ENCODE results near the gene DEDD2.
A peak's percentile ranks its signal among the peaks of the same experiment; 100 is the strongest.

Gene DEDD2

GRCh38 chr19:42214810-42215485, 2.5 kb downstream of the DEDD2 start:
- no peak for DNase-seq (ENCODE audit: low read depth)
- no peak overlapping the region for H3K4me3 ChIP-seq (ENCODE audit: low read depth, low read length)
- no peak for TF ChIP-seq CTCF (IDR thresholded peaks at IDR 0.05; ENCODE audit: low read depth, low read length, missing control alignments)
- in situ Hi-C loops (cut with HindIII; ENCODE audit: low sequenced_read_pairs), result no loop called here

DNA sequence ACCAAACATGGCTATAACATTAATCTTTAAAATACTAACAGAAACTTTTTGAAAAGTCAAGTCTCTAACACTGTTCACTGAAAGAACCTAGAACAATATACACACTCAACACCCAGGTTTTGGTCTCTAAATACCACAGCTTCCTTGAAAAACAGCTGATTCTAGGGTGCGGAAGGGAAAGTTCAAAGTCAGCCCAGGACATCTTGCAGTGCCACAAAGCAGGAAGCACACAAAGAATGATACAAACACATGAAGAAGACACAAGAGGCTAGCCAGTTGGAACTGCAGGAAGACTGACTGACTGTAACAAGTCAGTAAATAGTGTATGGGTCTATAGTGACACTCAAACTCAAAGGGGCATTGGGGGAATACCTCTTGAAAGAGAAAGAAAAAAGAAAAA, 4.6 kb downstream of the DEDD2 start:
- DNase-seq (ENCODE audit: low read depth), result no peak
- TF ChIP-seq CTCF (IDR thresholded peaks at IDR 0.05; ENCODE audit: low read depth, low read length, missing control alignments), result no peak
- H3K4me3 ChIP-seq (ENCODE audit: low read depth, low read length), result no peak overlapping the region
- in situ Hi-C loops (cut with HindIII; ENCODE audit: low sequenced_read_pairs), result no loop called here

DNA sequence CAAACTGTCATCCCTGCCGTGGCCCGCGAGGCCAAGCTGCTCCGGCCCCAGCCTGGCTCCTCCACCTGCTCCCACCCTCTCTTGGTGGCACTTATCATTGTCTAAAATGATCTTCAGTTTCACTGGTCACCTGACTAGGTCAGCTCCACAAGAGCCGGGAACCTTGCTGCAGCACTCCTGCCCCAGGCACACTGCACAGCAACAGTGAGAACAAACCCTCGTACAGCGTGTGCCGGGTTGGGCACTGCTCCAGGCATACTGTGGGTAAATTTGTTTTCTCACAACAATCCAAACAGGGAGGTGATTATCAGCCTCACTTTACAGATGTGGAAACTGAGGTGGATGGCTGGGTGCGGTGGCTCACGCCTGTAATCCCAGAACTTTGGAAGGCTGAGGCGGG, 8.9 kb downstream of the DEDD2 start:
- TF ChIP-seq CTCF (IDR thresholded peaks at IDR 0.05; ENCODE audit: low read depth, low read length, missing control alignments), result no peak
- no peak overlapping the region for H3K4me3 ChIP-seq (ENCODE audit: low read depth, low read length)
- no peak for DNase-seq (ENCODE audit: low read depth)
- in situ Hi-C loops (cut with HindIII; ENCODE audit: low sequenced_read_pairs), result no loop called here

GRCh38 chr19:42207767-42208271, 9.7 kb downstream of the DEDD2 start:
- TF ChIP-seq CTCF (IDR thresholded peaks at IDR 0.05; ENCODE audit: low read depth, low read length, missing control alignments), result no peak
- in situ Hi-C loops (cut with HindIII; ENCODE audit: low sequenced_read_pairs), result no loop called here
- peak; percentile 26 for DNase-seq (ENCODE audit: low read depth)
- H3K4me3 ChIP-seq (ENCODE audit: low read depth, low read length), result no peak overlapping the region

DNA sequence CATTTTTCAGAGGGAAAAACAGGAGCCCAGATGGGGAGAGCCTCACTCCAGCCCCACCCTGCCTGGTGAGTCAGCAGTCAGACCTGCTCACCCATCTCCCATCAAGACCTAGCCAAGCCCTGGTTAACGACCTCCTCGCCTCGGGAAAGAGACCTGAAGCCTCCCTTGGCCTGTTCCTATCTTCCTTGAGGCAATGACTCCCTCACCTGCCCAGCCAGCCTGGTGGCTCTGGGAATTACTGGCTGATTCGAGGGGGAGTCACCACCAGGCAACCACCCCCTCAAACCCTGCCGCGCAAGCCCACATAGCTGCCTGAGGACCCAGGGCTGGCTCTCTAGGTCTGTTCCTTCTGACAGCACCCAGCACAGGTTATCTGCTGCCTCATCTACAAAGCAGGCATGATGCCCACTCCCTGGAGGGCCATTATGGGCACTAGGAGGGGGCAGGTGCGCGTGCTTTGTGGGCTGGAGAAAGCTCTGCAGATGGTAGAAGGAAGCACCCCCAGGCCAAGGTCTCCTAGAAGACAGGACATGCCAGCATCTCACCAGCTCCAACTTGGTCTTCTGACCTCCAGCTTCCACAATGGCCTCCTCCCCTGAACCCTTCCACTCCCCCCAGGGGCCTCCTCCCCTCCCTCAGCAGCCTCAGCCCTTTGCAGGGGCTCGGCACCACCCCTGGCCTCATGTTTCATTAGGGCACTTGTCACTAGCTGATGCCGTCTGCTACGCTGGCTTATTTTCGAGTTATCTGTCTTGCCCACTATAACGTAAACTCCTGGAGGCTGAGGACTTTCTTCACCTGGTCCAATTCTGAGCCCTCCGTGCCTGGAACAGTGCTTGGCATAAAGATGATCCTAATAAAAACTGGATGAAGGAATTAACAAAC, 10.4 kb downstream of the DEDD2 start:
- no peak for DNase-seq (ENCODE audit: low read depth)
- no peak overlapping the region for H3K4me3 ChIP-seq (ENCODE audit: low read depth, low read length)
- no peak for TF ChIP-seq CTCF (IDR thresholded peaks at IDR 0.05; ENCODE audit: low read depth, low read length, missing control alignments)
- in situ Hi-C loops (cut with HindIII; ENCODE audit: low sequenced_read_pairs), result no loop called here

DNA sequence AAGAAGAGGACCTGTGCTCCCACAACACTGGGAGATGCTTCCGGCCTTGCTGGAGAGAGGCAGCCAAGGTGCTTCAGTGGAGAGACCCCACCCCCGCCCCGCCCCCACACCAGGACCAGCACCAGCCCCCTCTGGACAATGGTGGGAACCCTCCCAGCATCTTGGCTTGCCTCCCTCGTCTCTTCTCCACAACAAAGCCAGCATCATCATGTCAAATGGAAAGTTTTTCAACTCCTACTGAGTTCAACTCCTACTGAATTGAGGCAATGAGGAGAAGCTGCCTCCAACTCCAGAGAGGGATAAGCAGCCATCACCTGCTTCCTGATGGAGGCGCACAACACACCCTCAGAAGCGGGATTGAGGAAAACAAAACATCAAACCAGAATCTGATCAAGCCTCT, 12.8 kb downstream of the DEDD2 start:
- H3K4me3 ChIP-seq (ENCODE audit: low read depth, low read length), result no peak overlapping the region
- no peak for TF ChIP-seq CTCF (IDR thresholded peaks at IDR 0.05; ENCODE audit: low read depth, low read length, missing control alignments)
- DNase-seq (ENCODE audit: low read depth), result no peak
- in situ Hi-C loops (cut with HindIII; ENCODE audit: low sequenced_read_pairs), result no loop called here

Measured in astrocyte of the cerebellum (primary cell).